DMS153 treated with DMSO at 0.1 percent for 48 hours (cell line): ENCODE measurements around the gene GOLT1B.
"Not testable (repeated sequence)": the region's sequence is repeated elsewhere in the genome, so short reads cannot be mapped to it uniquely, and the experiment has no call there.

Experiments
- DNase-seq: peaks from one replicate; lab custom pipeline; 2025; ENCODE audit not compliant: unreplicated experiment; lab: John Stamatoyannopoulos, UW

The GOLT1B gene

GRCh38 chr12:21501258-21502163 is at the start of gene GOLT1B, which contains the start of gene RECQL:
GOLT1B (plus strand) TSS chr12:21501789; CDS start chr12:21501924, 135 bp downstream.
RECQL (minus strand) TSS chr12:21501635; CDS start chr12:21499570, 2,065 bp downstream.
- peak; percentile 96 for DNase-seq

GRCh38 chr12:21453312-21453852 is 48.2 kb upstream of the GOLT1B start:
- DNase-seq, result no peak

GRCh38 chr12:21456291-21456780 is 45.3 kb upstream of the GOLT1B start:
- no peak for DNase-seq

- no peak for DNase-seq
These were observed 42.1 kb upstream of the GOLT1B start for GRCh38 chr12:21459474-21459873.

GRCh38 chr12:21467334-21467733 is 34.3 kb upstream of the GOLT1B start:
- DNase-seq, result not testable (repeated sequence)

GRCh38 chr12:21471294-21471693 is 30.3 kb upstream of the GOLT1B start:
- no peak for DNase-seq

GRCh38 chr12:21472197-21472823 is 29.3 kb upstream of the GOLT1B start:
- DNase-seq, result no peak

GRCh38 chr12:21475552-21475951 is 26.0 kb upstream of the GOLT1B start:
- no peak for DNase-seq

GRCh38 chr12:21476949-21477348 is 24.6 kb upstream of the GOLT1B start:
- DNase-seq, result no peak

GRCh38 chr12:21478756-21479455 is 22.7 kb upstream of the GOLT1B start:
- DNase-seq, result no peak

GRCh38 chr12:21483531-21483930 is 18.1 kb upstream of the GOLT1B start:
- peak; percentile 79 for DNase-seq

- no peak for DNase-seq
These were observed 15.6 kb upstream of the GOLT1B start for GRCh38 chr12:21485998-21486397.

GRCh38 chr12:21499765-21500164 is 1.8 kb upstream of the GOLT1B start:
- DNase-seq, result no peak

- DNase-seq, result no peak
These were observed 767 bp upstream of the GOLT1B start for GRCh38 chr12:21500786-21501257.

- no peak for DNase-seq
These were observed 541 bp downstream of the GOLT1B start for GRCh38 chr12:21502164-21502496.

GRCh38 chr12:21502872-21503271 is 1.3 kb downstream of the GOLT1B start:
- DNase-seq, result no peak

GRCh38 chr12:21505888-21506287 is 4.3 kb downstream of the GOLT1B start:
- no peak for DNase-seq

- DNase-seq, result no peak
These were observed 6.3 kb downstream of the GOLT1B start for GRCh38 chr12:21507849-21508248.

- DNase-seq, result no peak
These were observed 8.2 kb downstream of the GOLT1B start for GRCh38 chr12:21509768-21510167.

GRCh38 chr12:21516281-21516680 is 14.7 kb downstream of the GOLT1B start:
- DNase-seq, result no peak

- no peak for DNase-seq
These were observed 16.9 kb downstream of the GOLT1B start for GRCh38 chr12:21518451-21518850.
